ENCODE data around the gene EPPIN.

DNA sequence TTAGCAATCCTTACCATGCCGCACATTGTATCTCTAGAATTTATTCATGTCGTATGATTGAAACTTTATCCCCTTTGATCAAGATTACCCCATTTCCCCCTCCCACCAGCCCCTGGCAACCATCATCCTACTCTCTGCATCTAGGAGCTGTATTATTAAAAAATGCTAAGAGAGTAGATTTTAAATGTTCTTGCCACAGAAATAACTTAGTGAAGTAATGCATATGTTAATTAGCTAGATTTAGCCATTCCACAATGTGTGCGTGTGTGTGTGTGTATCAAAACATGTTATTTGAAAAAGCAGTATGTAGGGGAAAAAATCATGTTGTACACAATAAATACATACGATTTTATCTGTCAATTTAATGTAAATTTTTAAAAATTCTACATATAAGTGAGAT, 19.9 kb downstream of the EPPIN start:
- no peak for TF ChIP-seq POLR2AphosphoS5 (IDR thresholded peaks at IDR 0.05)
- TF ChIP-seq, protein P1, sequence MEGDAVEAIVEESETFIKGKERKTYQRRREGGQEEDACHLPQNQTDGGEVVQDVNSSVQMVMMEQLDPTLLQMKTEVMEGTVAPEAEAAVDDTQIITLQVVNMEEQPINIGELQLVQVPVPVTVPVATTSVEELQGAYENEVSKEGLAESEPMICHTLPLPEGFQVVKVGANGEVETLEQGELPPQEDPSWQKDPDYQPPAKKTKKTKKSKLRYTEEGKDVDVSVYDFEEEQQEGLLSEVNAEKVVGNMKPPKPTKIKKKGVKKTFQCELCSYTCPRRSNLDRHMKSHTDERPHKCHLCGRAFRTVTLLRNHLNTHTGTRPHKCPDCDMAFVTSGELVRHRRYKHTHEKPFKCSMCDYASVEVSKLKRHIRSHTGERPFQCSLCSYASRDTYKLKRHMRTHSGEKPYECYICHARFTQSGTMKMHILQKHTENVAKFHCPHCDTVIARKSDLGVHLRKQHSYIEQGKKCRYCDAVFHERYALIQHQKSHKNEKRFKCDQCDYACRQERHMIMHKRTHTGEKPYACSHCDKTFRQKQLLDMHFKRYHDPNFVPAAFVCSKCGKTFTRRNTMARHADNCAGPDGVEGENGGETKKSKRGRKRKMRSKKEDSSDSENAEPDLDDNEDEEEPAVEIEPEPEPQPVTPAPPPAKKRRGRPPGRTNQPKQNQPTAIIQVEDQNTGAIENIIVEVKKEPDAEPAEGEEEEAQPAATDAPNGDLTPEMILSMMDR (IDR thresholded peaks at IDR 0.05 in 8 of 11, conservative IDR thresholded peaks at IDR 0.05 in 3 of 11) = no peak
